HepG2 (cell line): Measurements from ENCODE around the gene TLR1. TPM values are rescaled to one million over a fixed set of nuclear protein-coding genes. Genes with fewer than 3 reads are reported as not detected.

Experiments used
- ATAC-seq: fragments of 200-7000 bp; cut with Tn5 transposase; 3 replicates; pipeline ENCODE4 v1.9.1; 2020; ENCODE audit warnings: mild to moderate bottlenecking, moderate library complexity
- BruUV-seq: library from RNA; stranded (reverse); fragments of 400-500 nt; replicated peaks from 2 replicates; lab custom pipeline; 2021; lab: Mats Ljungman, UMichigan
- CTCF ChIA-PET: fragments of 300-600 bp; formaldehyde crosslinking; extraction: SDS; loops from one replicate; lab custom pipeline; 2021; ENCODE audit warnings: low total read pairs, inconsistent platforms, low intra/inter-chr PET ratio; lab: Yijun Ruan, JAX
- POLR2A ChIA-PET: fragments of 350-600 bp; sonication (Branson Sonifier 250); formaldehyde crosslinking; loops from one replicate; lab custom pipeline; 2020; ENCODE audit warnings: antibody characterized with exemption, inconsistent platforms; lab: Yijun Ruan, JAX
- DNase-seq: peaks from one replicate; pipeline ENCODE4 v3.0.0-alpha.2; 2015; ENCODE audit warnings: low spot score
- FAIRE-seq: peaks from 3 replicates; lab custom pipeline; 2011; peaks lifted over from hg19 to GRCh38; lab: Jason Lieb, UNC
- H2AFZ ChIP-seq: one replicate; pipeline ENCODE4 v1.6.1; 2011; ENCODE audit warnings: low read length, inconsistent platforms
- H3K27ac ChIP-seq: fragments of 300-600 bp; 3 replicates; pipeline ENCODE4 v1.8.0; 2011; ENCODE audit warnings: mixed run types, mild to moderate bottlenecking, mixed read lengths, low read length, inconsistent platforms; ENCODE audit not compliant: insufficient read depth; ENCODE audit errors: extremely low read length
- H3K27me3 ChIP-seq, 2 experiments: fragments of 200-600 bp in 1 of 2; 2 replicates in 1 of 2; 3 replicates in 1 of 2; pipeline versions ENCODE4 v1.6.0 to v1.8.0; 2011; ENCODE audit warnings: low read length in 2 of 2, mild to moderate bottlenecking in 2 of 2, moderate library complexity in 2 of 2, inconsistent platforms in 1 of 2; ENCODE audit not compliant: insufficient read depth in 2 of 2, control insufficient read depth in 1 of 2
- H3K36me3 ChIP-seq, 2 experiments: fragments of 200-600 bp in 1 of 2; replicated peaks in 1 of 2; 2 replicates in 1 of 2; 3 replicates in 1 of 2; pipeline versions ENCODE4 v1.5.1 to v1.8.0; 2011; ENCODE audit warnings: low read length in 2 of 2, inconsistent platforms in 1 of 2; ENCODE audit not compliant: insufficient read depth in 2 of 2, control insufficient read depth in 1 of 2
- H3K4me1 ChIP-seq: 2 replicates; pipeline ENCODE4 v1.5.1; 2012; ENCODE audit warnings: low read length, inconsistent platforms; ENCODE audit not compliant: insufficient read depth
- H3K4me2 ChIP-seq: 2 replicates; pipeline ENCODE4 v1.6.0; 2011; ENCODE audit warnings: low read depth, low read length, inconsistent platforms
- H3K4me3 ChIP-seq, 3 experiments: fragments of 200-600 bp in 1 of 3; sonication (generic), shearing (Covaris generic) in 1 of 3; replicated peaks in 1 of 3; 2 replicates each; pipeline ENCODE4 v1.5.1; 2011 to 2016; ENCODE audit warnings: low read length in 3 of 3, inconsistent platforms in 2 of 3, low read depth in 2 of 3, mild to moderate bottlenecking in 2 of 3, control low read depth in 1 of 3, mixed read lengths in 1 of 3; ENCODE audit not compliant: insufficient read depth in 1 of 3
- H3K79me2 ChIP-seq: one replicate; pipeline ENCODE4 v1.6.1; 2011; ENCODE audit warnings: low read length, inconsistent platforms; ENCODE audit not compliant: insufficient read depth
- H3K9ac ChIP-seq: 2 replicates; pipeline ENCODE4 v1.6.0; 2011; ENCODE audit warnings: mild to moderate bottlenecking, low read depth, low read length, inconsistent platforms; ENCODE audit not compliant: insufficient read depth
- H3K9me3 ChIP-seq: 2 replicates; pipeline ENCODE4 v1.5.1; 2012; ENCODE audit warnings: mild to moderate bottlenecking, low read length
- H4K20me1 ChIP-seq: 2 replicates; pipeline ENCODE4 v1.6.0; 2011; ENCODE audit warnings: inconsistent platforms, mild to moderate bottlenecking, low read length, moderate library complexity; ENCODE audit not compliant: insufficient read depth
- ATF7 ChIP-seq, 2 experiments: fragments of 450-650 bp in 1 of 2; sonication (generic) in 1 of 2; formaldehyde crosslinking in 1 of 2; IDR thresholded peaks; 2 replicates each; pipeline versions ENCODE4 v1.4.0 to v1.6.1; 2016 to 2020; ENCODE audit warnings: antibody characterized with exemption in 1 of 2, mild to moderate bottlenecking in 1 of 2, missing genetic modification reagents in 1 of 2
- CC2D1A ChIP-seq: sonication (generic); formaldehyde crosslinking; IDR thresholded peaks from 2 replicates; pipeline ENCODE4 v1.8.1; 2023; ENCODE audit warnings: mild to moderate bottlenecking, missing genetic modification reagents
- EZH2 ChIP-seq: conservative IDR thresholded peaks from 2 replicates; pipeline ENCODE4 v1.6.1; 2012; ENCODE audit warnings: mild to moderate bottlenecking, low read depth, low read length, moderate library complexity
- KAT8 ChIP-seq: IDR thresholded peaks from 2 replicates; pipeline ENCODE4 v1.6.1; 2016; ENCODE audit warnings: missing genetic modification reagents, missing compliant biosample characterization
- MIER3 ChIP-seq: IDR thresholded peaks from 2 replicates; pipeline ENCODE4 v1.6.1; 2016; ENCODE audit warnings: missing compliant biosample characterization, borderline replicate concordance
- MLLT10 ChIP-seq: sonication (generic); formaldehyde crosslinking; IDR thresholded peaks from 2 replicates; pipeline ENCODE4 v1.4.0; 2020; ENCODE audit warnings: missing genetic modification reagents
- MXD4 ChIP-seq: IDR thresholded peaks from 2 replicates; pipeline ENCODE4 v1.6.1; 2016; ENCODE audit warnings: mild to moderate bottlenecking, missing biosample characterization, missing genetic modification reagents
- SALL1 ChIP-seq: sonication (generic); formaldehyde crosslinking; IDR thresholded peaks from 2 replicates; pipeline ENCODE4 v1.8.0; 2022; ENCODE audit warnings: mild to moderate bottlenecking, missing genetic modification reagents
- TOE1 ChIP-seq: sonication (generic); formaldehyde crosslinking; IDR thresholded peaks from 2 replicates; pipeline ENCODE4 v1.4.0; 2020; ENCODE audit warnings: mild to moderate bottlenecking, missing genetic modification reagents
- ZMYM4 ChIP-seq: sonication (generic); formaldehyde crosslinking; IDR thresholded peaks from 2 replicates; pipeline ENCODE4 v1.8.1; 2023; ENCODE audit warnings: mild to moderate bottlenecking, missing genetic modification reagents
- ZNF24 ChIP-seq: fragments of 450-650 bp; IDR thresholded peaks from 2 replicates; pipeline ENCODE4 v1.6.1; 2017; ENCODE audit warnings: antibody characterized with exemption, mild to moderate bottlenecking
- ZNF333 ChIP-seq: sonication (generic); formaldehyde crosslinking; IDR thresholded peaks from 2 replicates; pipeline ENCODE4 v1.4.0; 2020; ENCODE audit warnings: mild to moderate bottlenecking, missing genetic modification reagents, borderline replicate concordance
- ZNF776 ChIP-seq: sonication (generic); formaldehyde crosslinking; IDR thresholded peaks from 2 replicates; pipeline ENCODE4 v1.4.0; 2020; ENCODE audit warnings: mild to moderate bottlenecking, missing genetic modification reagents
- WGBS: methylation state at CpG from one replicate; pipeline ENCODE4 v1.1.6; 2017; ENCODE audit warnings: low lambda C conversion rate; 5-methylcytosine and 5-hydroxymethylcytosine counted together
- in situ Hi-C: cut with HindIII; loops from 2 replicates; pipeline ENCODE4 v1.10.0; 2017; ENCODE audit warnings: low pct_unique_long_range_greater_than_20kb; ENCODE audit not compliant: extremely low pct_ligation_motif_present
- intact Hi-C: fragments of 100-400 bp; cut with micrococcal nuclease; formaldehyde crosslinking; loops from one replicate; pipeline ENCODE4 v1.10.0; 2022; ENCODE audit not compliant: unreplicated experiment
- polyA plus RNA-seq, 8 experiments: library from polyadenylated mRNA; depleted of rRNA in 3 of 8; stranded (reverse) in 7 of 8; unstranded in 1 of 8; fragments of >200 nt; fragmentation: Illumina TruSeq in 4 of 8; extraction: Trizol in 4 of 8; gene quantifications; 2 replicates each; pipeline versions ENCODE4 v1.2.1 to v1.2.3, GENCODE V29; 2011 to 2016; ENCODE audit warnings: low read depth in 4 of 8, missing spikeins in 1 of 8, mixed read lengths in 1 of 8; ENCODE audit not compliant: insufficient read depth in 1 of 8
- total RNA-seq, 5 experiments: library from RNA; depleted of rRNA; stranded (reverse); fragments of >200 nt; fragmentation: Illumina TruSeq; extraction: Trizol; gene quantifications; 2 replicates each; pipeline ENCODE4 v1.2.3, GENCODE V29; 2016; ENCODE audit warnings: low read depth in 1 of 5
- TF ChIP-seq, protein P1 (sequence below): sonication (generic); formaldehyde crosslinking; conservative IDR thresholded peaks from 2 replicates; pipeline ENCODE4 v1.8.1; 2023; ENCODE audit warnings: missing genetic modification reagents
- TF ChIP-seq, protein P2 (sequence below): sonication (generic); formaldehyde crosslinking; IDR thresholded peaks from 2 replicates; pipeline ENCODE4 v1.5.0; 2020; ENCODE audit warnings: missing genetic modification reagents
- TF ChIP-seq, protein P3 (sequence below): sonication (generic); formaldehyde crosslinking; IDR thresholded peaks from 2 replicates; pipeline ENCODE4 v1.5.1; 2020; ENCODE audit warnings: missing genetic modification reagents, mild to moderate bottlenecking, borderline replicate concordance

TLR1 gene
- total and polyA plus RNA-seq, 2 of the 13 experiments (the other 11 are each of a cell fraction or from before 2014, with no cell fraction given), result 0.08 to 0.11 TPM

DNA sequence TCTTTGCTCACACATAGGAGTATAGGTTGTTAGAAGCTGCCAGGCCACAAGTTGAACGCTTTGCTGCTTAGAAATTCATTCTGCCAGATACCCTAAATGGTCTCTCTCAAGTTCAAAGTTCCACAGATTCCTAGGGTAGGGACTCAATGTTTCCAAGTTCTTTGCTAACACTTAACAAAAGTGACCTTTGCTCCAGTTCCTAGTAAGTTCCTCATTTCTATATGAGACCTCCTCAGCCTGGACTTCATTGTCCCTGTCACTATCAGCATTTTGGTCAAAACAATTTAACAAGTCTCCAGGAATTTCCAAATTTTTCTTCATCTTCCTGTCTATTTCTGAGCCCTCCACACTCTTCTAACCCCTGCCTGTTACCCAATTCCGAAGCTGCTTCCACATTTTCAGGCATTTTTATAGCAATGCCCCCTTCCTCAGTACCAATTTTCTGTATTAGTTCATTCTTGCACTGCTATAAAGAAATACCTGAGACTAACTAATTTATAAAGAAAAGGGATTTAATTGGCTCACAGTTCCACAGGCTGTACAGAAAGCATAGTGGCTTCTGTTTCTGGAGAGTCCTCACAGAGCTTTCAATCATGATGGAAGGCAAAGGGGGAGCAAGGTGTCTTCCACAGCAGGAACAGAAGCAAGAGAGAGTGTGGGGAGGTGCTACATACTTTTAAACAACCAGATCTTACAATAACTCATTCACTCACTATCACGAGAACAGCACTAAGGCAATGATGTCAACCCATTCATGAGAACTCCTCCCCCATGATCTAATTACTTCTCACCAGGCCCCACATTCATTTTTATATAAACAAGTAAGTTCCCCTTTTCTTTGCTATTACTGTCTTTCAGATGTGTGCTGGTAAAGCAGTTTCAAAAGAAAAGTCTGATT, 11.5 kb upstream of the TLR1 start:
- Histone ChIP-seq H3K79me2 (no peaks in the 10 kb centered on the region), H3K9me3 (no peaks in the 10 kb centered on the region), H3K27me3 (no peaks in the 10 kb centered on the region), H3K4me1 (no peaks in the 10 kb centered on the region; the same call in 1 of the 2 replicates), H3K9ac (no peak overlapping the region), H3K4me3 (no peak overlapping the region), H2AFZ (no peak overlapping the region), H3K36me3 (no peaks in the 10 kb centered on the region), H4K20me1 (no peaks in the 10 kb centered on the region), H3K27ac (no peak overlapping the region), H3K4me2 (no peak overlapping the region)
- no peak for FAIRE-seq
- in situ Hi-C loops, result no loop called here
- no TSS peak for BruUV-seq
- POLR2A ChIA-PET, result no interaction called here
- no peak for DNase-seq
- intact Hi-C loops, result no loop called here
- no peak for ATAC-seq
- TF ChIP-seq MLLT10 (CRISPR knock-in tag) (no peak), MXD4 (CRISPR knock-in tag) (no peak), EZH2 (no peak), ZMYM4 (CRISPR knock-in tag) (no peak), ZNF776 (no peak), CC2D1A (CRISPR knock-in tag) (no peak)
- CTCF ChIA-PET, result no interaction called here
- 22% methylated on average over 3 of the region's 3 CpGs for WGBS

DNA sequence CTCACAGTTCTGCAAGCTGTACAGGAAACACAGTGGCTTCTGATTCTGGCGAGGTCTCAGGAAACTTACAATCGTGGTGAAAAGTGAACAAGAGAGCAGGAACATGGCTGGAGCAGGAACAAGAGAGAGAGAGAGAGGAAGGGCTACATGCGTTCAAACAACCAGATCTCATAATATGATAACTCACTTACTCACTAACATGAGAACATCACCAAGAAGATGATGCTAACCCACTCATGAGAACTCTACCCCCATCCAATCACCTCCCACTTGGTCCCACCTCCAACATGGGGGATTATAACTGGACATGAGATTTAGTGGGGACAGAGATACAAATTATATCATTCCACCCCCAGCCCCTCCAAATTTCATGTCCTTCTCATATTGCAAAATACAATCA, 9.8 kb upstream of the TLR1 start:
- Histone ChIP-seq H3K79me2 (no peaks in the 10 kb centered on the region), H3K27ac (no peak overlapping the region), H3K4me3 (no peak overlapping the region), H3K9me3 (no peaks in the 10 kb centered on the region), H3K9ac (no peak overlapping the region), H2AFZ (no peak overlapping the region), H3K4me2 (no peak overlapping the region), H3K27me3 (no peaks in the 10 kb centered on the region), H3K4me1 (no peaks in the 10 kb centered on the region; the same call in 1 of the 2 replicates), H3K36me3 (no peaks in the 10 kb centered on the region), H4K20me1 (no peaks in the 10 kb centered on the region)
- ATAC-seq (no peak), FAIRE-seq (no peak), DNase-seq (no peak)
- in situ Hi-C loops (no loop called here), intact Hi-C loops (no loop called here)
- BruUV-seq, result no TSS peak
- CTCF ChIA-PET, result no interaction called here
- POLR2A ChIA-PET, result no interaction called here
- WGBS, result 0% methylated on average over 3 of the region's 3 CpGs
- no peak for TF ChIP-seq ATF7 (IDR thresholded peaks at IDR 0.05)
- TF ChIP-seq ATF7 (CRISPR knock-in tag; IDR thresholded peaks at IDR 0.05), result no peak
- no peak for TF ChIP-seq MIER3 (CRISPR knock-in tag)
- TF ChIP-seq, protein P1, sequence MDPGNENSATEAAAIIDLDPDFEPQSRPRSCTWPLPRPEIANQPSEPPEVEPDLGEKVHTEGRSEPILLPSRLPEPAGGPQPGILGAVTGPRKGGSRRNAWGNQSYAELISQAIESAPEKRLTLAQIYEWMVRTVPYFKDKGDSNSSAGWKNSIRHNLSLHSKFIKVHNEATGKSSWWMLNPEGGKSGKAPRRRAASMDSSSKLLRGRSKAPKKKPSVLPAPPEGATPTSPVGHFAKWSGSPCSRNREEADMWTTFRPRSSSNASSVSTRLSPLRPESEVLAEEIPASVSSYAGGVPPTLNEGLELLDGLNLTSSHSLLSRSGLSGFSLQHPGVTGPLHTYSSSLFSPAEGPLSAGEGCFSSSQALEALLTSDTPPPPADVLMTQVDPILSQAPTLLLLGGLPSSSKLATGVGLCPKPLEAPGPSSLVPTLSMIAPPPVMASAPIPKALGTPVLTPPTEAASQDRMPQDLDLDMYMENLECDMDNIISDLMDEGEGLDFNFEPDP (CRISPR knock-in tag), result no peak
- TF ChIP-seq ZNF333 (CRISPR knock-in tag), result no peak
- no peak for TF ChIP-seq KAT8 (CRISPR knock-in tag)
- TF ChIP-seq SALL1, result no peak
- TF ChIP-seq TOE1 (CRISPR knock-in tag), result no peak
- TF ChIP-seq, protein P2, sequence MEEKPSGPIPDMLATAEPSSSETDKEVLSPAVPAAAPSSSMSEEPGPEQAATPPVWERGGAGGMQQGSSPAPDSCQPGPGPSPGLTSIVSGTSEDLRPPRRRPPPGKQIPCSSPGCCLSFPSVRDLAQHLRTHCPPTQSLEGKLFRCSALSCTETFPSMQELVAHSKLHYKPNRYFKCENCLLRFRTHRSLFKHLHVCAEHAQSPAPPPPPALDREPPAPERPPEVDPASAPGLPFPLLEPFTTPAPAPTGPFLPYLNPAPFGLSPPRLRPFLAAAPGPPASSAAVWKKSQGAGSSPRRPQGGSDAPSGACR (CRISPR knock-in tag), result no peak
- TF ChIP-seq, protein P3, sequence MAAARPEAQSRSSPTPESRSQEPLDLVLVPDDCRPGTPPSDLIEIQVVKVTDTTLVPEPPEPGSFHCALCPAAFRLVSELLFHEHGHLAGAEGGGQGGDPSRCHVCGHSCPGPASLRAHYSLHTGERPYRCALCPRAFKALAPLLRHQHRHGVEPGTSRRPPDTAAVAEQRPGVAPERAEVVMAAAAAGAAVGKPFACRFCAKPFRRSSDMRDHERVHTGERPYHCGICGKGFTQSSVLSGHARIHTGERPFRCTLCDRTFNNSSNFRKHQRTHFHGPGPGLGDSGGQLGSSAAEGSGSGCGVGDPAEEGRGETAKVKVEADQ, result no peak
- TF ChIP-seq ZNF24, result no peak
